Fibroblast of skin of left quadriceps (primary cell): Measurements from ENCODE around the gene LAMA5.

ENCODE experiments used
- DNase-seq, 2 experiments: peaks; one replicate each; pipeline ENCODE4 v3.0.0-alpha.2; 2013; ENCODE audit warnings: low read depth in 2 of 2

LAMA5 gene

DNA sequence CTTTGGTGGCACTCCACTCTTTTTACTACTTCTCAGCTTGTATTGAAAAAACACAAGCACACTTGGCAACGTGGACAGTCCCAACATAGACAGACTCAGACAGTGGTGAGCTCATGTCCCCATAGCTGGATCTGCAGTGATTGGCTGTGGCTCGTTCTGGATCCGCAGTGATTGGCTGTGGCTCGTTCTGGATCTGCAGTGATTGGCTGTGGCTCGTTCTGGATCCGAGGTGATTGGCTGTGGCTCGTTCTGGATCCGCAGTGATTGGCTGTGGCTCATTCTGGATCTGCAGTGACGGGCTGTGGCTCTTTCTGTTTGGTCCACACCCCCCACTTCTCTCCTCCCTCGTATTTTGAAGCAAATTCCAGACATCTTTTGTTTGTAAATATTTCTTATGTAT is 100.8 kb downstream of the LAMA5 start:
- no peak for DNase-seq

- no peak for DNase-seq
These were observed 101.7 kb downstream of the LAMA5 start for GRCh38 chr20:62265365-62265764.

DNA sequence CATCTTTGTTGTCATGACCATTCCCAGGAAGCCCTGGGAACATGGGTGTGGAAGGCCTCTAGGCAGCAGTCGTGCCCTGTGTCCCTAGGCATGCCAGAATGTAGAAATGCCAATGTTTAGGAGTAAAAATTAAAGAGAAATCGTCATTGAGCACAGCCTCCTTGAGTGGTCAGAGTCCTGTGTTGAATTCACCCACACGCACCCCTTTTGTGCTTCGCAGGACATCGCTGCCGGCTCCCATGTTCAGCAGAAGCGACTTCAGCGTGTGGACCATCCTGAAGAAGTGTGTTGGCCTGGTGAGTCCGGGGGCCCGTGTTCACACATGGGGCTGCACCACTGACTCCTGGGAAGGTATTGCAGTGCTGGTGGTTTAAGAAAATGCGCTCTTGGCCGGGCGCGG is 103.7 kb downstream of the LAMA5 start:
- DNase-seq: no peak

DNA sequence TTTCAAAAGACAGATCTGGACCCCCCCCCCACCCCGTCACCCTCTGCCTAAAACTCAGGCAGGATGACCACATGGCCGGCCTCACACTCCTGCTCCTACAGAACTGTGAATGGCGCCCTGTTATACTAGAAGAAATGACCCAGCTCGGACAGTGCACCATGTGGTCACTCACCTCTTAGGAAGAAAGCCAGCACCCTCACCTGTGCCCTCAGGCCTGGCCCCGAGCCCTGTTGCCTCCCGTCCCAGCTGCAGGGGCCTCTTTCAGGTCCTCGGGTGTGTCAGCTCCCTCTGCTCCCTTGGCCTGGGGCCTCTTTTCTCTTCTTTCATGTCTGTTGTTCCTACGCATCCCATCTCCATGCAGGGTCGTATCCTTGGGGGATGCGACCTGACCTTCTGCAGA is 105.0 kb downstream of the LAMA5 start:
- DNase-seq: no peak

DNA sequence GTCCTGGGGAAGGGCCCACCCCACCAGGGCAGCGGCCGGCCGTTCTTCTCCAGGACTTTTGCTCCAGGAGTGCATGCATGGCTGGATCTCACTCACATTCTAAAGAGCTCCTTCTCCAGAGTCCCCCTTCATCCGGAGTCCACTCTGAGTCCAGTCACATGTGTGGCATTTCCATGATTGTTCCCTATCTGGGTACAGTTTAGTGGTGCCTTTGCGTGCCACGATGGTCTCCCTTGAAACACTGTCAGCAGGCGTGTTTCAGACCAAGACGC is 107.9 kb downstream of the LAMA5 start:
- DNase-seq: no peak
